Ishikawa (cell line): ENCODE measurements around the gene JPH4.

ENCODE experiments used
- CREB1 ChIP-seq: IDR thresholded peaks from 2 replicates; pipeline ENCODE4 v1.6.1; 2012; ENCODE audit warnings: low read depth
- EP300 ChIP-seq: IDR thresholded peaks from 2 replicates; pipeline ENCODE4 v1.6.1; 2012; ENCODE audit warnings: borderline replicate concordance
- MAX ChIP-seq: IDR thresholded peaks from 2 replicates; pipeline ENCODE4 v1.6.1; 2012
- REST ChIP-seq: IDR thresholded peaks from 2 replicates; pipeline ENCODE4 v1.6.1; 2012; ENCODE audit warnings: low read depth, mild to moderate bottlenecking
- TAF1 ChIP-seq: IDR thresholded peaks from 2 replicates; pipeline ENCODE4 v1.6.1; 2012; ENCODE audit warnings: low read depth, mild to moderate bottlenecking
- TCF12 ChIP-seq: IDR thresholded peaks from 2 replicates; pipeline ENCODE4 v1.6.1; 2012; ENCODE audit warnings: low read depth

GRCh38 chr14:23533652-23534435 is 44.7 kb downstream of the JPH4 start:
- TF ChIP-seq TAF1 (no peak), MAX (no peak), TCF12 (no peak), REST (no peak), CREB1 (no peak), EP300 (no peak)
